Amygdala (tissue), 56 donors: ENCODE data around the gene COL12A1.
"Not testable (repeated sequence)": the region's sequence is repeated elsewhere in the genome, so short reads cannot be mapped to it uniquely, and the experiment has no call there.

Experiments
- DNase-seq, 56 donors: peaks; one replicate each; lab custom pipeline; 2025; lab: John Stamatoyannopoulos, UW

Gene COL12A1

GRCh38 chr6:75186581-75186980 is 19.3 kb downstream of the COL12A1 start:
- not testable (repeated sequence) for DNase-seq

DNA sequence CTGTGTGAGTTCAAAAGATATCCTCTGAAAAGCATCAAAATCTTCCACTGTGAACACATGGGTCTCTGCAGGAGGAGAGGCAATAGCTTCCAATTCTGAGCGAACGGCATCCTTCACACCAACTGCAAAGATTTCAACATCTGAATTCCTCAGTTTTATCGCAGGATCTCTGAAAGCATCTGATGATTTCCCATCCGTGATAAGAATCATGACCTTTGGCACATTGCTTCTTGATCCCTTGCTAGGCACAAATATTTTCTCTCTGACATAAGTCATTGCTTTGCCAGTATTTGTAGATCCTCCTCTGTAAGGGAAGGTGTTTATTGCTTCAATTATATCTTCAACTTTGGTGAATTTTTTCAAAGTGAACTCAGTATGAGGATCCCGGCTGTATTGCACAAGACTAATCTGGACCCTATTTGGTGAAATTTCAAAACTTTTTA is 22.7 kb downstream of the COL12A1 start:
- no peak for DNase-seq

DNA sequence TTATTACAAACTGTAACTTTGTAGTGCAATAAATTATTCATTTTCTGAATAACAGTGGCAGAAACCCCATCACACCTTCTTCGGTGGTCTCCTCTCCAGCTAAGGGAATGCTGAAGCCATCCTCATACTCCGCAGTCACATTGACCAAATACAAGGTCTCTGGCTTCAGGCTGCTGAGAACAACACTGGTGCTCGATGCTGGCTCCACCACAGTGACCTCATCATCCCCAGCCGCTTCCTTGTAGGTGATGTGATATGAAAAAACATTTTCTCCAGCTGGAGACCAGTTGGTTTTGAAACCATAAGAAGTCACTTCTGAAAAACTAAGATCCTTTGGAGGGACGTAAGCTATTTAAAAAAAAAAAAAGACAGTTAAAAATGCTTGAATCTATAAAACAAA is 25.0 kb downstream of the COL12A1 start:
- DNase-seq, result no peak

DNA sequence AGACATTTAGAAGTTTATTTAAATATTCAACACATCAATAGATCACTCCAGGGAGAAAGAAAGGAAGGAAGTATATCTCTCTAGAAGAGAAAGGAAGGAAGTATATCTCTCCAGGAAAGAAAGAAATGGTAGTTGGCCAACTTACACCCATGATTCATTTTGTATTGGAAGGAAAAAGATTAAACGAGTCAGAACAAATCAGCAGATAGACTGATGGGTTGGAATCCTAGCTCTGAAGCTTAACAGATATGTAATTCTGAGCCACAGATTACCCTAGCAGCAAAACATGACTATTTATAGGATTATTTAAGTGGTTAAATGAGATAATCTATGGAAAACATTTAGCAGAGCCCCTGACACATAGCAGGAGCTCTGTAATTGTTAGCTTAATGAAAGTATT is 27.1 kb downstream of the COL12A1 start:
- no peak for DNase-seq

DNA sequence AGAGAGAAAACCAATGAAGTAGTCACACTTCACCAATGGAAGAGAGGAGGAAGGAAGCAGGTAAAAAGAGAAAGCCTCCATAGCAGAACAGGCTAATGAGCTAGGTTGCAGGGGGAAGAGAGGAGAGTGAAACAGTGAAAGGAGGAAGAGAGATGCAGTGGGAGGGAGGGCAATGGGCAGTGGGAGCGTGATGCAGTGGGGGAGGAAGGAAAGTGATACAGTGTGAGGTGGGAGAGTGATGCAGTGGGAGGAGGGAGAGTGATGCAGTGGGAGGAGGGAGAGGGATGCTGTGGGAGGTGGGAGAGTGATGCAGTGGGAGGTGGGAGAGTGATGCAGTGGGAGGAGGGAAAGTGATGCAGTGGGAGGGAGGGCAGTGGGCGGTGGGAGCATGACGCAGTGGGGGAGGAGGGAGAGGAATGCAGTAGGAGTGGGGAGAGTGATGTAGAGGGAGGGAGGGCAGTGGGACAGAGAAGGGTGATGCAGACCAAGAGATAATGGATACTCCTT is 29.7 kb downstream of the COL12A1 start:
- no peak for DNase-seq

DNA sequence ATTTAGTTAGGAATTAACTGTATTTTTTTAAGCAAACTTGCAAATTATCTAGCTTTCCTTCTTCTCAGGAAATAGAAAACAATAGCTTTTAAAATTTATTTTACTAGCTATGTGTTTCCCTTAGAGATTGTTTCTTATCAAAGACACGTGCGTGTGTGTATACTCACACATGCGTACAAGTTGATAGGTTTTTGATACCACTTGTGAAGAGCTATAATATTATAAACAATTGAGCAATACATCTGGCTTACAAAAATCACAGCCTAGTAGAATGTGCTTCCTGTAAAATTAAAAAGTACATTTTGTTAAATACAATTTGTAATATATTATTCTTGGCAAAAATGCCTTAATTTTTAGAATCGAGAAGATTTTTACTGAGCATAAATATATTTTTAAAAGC is 33.9 kb downstream of the COL12A1 start:
- DNase-seq, result no peak

DNA sequence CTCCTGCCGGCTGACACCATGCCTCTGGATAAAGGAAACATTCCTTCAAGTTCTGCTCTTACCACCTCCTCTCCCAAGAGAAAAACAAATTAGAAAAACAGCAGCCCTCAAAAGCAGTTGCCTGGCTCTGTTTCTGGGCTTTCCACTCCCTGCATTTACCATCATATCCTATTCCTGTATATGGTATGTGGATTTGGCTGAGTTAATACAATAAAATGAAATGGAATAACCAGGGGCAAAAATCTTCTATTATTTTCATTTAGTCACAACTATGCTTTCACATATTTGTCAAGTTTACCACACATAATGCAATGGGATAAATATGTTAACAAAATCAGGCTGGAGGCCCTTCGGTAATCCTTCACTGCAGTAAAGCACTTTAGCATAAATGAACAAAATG is 34.3 kb downstream of the COL12A1 start:
- DNase-seq, result no peak

- no peak for DNase-seq
Measured at GRCh38 chr6:75170691-75171560, 34.9 kb downstream of the COL12A1 start.

DNA sequence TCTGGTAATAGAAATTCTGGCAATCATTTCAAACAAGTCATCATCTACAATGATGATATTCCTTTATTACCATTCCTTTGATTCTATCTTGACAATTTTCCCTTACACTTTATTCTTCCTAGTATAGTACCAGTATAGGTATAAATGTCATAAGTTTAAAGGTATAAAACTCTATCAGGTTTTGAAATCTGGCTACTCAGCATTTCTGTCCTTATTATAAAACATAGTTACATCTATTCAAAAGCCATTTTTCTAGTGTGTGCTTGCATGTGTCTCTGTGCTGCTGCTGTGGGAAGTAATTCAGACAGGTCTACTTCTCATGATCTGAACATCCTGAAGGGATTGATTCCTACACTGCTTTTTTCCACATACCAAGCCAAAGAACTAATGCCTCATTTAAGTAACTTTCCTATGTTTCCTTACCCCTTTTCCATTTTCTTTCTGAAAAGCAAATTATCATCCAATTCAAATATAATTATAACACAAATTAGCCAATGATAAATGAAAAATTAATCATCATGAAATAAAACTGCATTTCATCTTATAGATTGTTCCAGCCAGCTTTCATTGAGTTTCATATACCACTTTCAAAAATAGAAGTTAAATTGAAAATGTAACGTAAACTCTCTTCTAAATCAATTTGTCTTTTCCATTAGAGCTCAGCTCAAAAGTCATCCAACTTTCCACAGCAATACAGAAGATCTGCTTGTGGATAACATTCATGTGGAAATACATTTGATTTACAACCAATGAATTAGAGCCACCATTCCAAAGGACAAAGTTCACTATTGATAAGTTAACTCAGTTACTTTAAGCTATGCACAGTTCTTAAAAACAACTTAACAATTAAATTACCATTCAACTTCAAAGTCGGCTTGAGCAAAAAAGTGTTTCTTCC is 35.9 kb downstream of the COL12A1 start:
- DNase-seq, result no peak

- DNase-seq, result no peak
Measured at GRCh38 chr6:75167851-75168250, 38.0 kb downstream of the COL12A1 start.

DNA sequence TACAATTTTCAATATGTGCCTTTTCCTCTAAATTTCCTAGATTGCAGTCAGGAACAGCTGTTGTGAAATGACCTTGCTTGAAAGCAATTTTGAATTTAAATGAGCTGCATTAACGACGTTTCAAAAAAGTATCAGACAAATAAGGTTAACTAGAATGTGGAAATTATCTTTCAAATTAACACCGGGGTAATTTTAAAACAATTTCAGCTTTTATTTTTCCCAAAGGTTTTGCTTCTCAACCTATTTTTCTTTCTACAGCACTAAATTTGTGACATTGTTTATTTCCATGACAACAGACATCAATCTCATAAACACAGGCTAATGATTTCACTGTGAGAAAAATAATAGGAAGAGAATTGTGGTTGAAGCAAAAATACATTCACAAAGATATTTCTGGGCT is 38.5 kb downstream of the COL12A1 start:
- no peak for DNase-seq

GRCh38 chr6:75166773-75167172 is 39.1 kb downstream of the COL12A1 start:
- DNase-seq, result no peak

DNA sequence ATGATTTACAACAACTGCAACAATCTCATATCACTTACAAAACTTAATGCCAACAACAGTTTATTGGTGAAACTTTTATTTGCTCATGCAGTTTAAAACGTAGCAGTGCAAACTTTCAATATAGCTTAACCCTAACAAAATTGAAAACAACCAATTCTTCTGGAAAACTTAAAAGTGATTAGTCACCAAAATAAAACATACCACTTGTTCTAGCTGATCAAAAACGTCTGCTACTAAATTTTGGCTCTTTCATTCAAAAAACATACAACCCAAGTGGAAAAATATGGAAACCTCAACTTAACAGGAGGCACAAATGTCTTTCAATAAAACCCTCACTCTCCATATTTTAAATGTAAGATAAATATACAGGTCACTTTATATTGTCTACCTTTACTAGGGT is 39.6 kb downstream of the COL12A1 start:
- DNase-seq, result no peak

DNA sequence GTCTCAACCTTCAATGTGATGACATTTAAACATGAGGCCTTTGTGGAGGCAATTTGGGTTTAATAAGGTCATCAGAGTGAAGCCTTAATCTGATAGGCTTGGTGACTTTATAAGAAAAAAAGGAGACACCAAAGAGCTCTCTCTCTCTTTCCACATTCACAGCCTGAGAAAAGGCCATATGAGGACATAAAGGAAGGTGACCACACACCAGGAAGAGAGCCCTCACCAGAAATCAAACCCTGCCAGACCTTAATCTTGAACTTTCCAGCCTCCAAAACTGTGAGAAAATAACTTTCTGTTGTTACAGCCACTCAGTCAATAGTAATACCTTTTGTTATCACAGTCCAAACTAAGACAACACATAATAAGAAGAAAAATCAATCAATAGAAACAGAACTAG is 47.7 kb downstream of the COL12A1 start:
- no peak for DNase-seq

- DNase-seq, result no peak
Measured at GRCh38 chr6:75157336-75157735, 48.5 kb downstream of the COL12A1 start.

DNA sequence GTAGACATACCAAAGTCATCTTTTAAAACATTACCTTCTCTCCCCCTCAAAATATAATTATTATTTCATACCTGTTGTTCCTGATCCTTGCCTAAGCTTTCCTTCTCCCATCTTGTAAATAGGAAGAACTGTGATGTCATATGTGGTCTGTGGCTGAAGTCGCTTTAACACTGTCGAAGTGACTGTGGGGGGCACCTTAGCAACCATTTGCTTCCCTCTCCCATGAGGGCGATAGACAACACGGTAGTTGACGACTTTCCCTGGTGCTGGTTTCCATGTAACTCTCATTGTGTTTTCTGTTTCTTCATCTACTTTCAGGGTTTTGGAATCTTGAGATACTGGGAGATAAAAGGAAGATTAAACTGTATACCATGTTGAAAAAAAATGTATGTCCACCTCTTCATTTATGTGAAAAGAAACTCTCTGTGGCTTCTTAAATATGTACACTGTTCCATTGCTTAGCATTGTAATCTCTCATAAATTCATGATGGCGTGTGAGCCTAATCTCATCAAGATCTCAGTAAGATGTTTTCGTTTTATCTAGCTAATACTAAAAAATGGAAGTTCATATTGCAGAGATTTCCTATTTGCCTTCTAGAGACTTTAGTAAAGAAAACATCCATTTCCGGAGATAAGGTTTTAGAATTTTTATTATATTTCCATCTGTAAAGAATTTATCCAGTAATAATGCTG is 49.5 kb downstream of the COL12A1 start:
- DNase-seq, result no peak

- no peak for DNase-seq
Measured at GRCh38 chr6:75155631-75156030, 50.2 kb downstream of the COL12A1 start.

GRCh38 chr6:75154973-75155372 is 50.9 kb downstream of the COL12A1 start:
- no peak for DNase-seq

GRCh38 chr6:75150685-75151412 is 55.0 kb downstream of the COL12A1 start:
- DNase-seq, result no peak

DNA sequence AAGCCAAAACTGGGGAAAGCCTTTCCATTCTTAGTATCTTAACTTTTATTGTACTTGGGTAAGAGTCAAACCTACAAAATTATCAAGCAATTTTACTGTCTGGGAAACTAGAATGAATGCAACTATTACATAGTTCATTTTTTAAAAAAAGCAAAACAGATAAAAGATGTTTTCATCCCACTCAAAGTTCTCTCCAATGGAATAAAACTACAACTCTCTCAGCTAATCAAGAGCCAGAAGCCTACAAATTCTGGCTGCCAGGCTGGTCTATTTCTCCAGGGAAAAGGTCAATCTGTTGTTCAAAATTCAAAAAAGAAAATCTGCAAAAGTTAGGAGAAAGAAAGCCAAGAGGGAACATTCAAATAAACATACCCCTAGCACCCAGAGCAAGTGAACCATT is 56.2 kb downstream of the COL12A1 start:
- DNase-seq, result no peak
